ENCODE data around the gene CACNB1. TPM values are rescaled to one million over a fixed set of nuclear protein-coding genes. Genes with fewer than 3 reads are reported as not detected.

CACNB1 gene
- 10 to 100 TPM; 14.9 to 15.5 TPM for total RNA-seq
- polyA plus RNA-seq (2013, experiment 1 of 2): 7.4 TPM
- polyA plus RNA-seq (2013, experiment 2 of 2): 16.2 TPM
- 5.2 to 19.3 (median 10.1) reads per million in 172 experiments for total RNA-seq

DNA sequence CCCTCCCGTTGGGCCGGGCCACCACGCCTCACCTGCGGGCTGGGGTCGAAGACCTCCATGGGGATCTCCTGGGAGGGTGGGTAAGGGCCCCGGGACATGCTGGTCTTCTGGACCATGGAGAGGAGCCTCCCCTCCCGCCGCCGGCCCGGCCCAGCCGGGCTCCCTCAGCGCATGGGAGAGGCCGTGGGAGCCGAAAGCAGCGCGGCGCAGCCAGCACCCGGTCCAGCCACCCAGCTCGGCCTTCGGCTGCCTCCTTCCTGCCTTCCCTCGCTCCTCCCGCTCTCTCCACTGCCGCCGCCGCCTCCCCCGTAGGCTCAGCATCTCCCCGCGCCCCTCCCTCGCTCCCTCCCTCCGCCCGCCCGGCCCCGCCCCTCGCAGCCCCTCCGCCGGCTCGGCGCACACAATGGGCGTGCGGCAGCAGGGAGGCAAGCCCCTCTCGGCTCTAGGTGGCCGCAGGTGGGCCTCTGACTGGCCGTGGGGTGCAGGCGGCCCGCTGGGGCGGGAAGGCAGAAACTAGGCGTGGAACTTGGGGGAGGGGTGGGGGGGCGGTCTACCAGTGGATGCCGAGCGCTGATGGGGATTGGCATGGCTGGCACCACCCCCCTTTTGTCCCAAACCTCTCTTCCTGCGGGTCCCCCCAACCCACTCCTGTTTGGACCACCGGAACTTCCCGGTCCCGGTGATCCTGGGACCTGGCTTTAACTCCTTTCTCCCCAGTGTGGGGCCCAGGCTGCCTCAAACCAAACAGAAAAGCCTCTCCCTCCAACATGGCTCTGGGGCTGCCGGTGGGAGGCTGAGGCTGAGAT lies at the start of gene CACNB1:
CACNB1 (minus strand) TSS at position 290 of the 806 bp plus-strand sequence; CDS start at position 116, 174 bp downstream.
- H3K27ac ChIP-seq (ENCODE audit: low read depth in 1 of 2, low read length in 2 of 2): peak within 1 kb of the TSS; percentile 48 to 63
- H3K36me3 ChIP-seq (ENCODE audit: insufficient read depth, low read length): peaks cover 27% of the 10 kb centered on the region
- Mint-ChIP-seq H3K4me1 (ENCODE audit: low read depth) (peaks cover 65% of the 10 kb centered on the region), H3K36me3 (ENCODE audit: low read depth) (peaks cover 32% of the 10 kb centered on the region), H3K4me3 (peak within 1 kb of the TSS; percentile 90), H3K27me3 (no peaks in the 10 kb centered on the region), H3K9me3 (no peaks in the 10 kb centered on the region), H3K27ac (peak within 1 kb of the TSS; percentile 94)
- POLR2A ChIA-PET: interaction anchor here (0.6 kb wide), 1 partner anchor 344 kb away, joined by 4 read pairs; the partner anchor contains the start of gene RPL23
- no peaks in the 10 kb centered on the region for H3K9me3 ChIP-seq (ENCODE audit: control insufficient read depth in 1 of 2, insufficient read depth in 1 of 2, low read length in 2 of 2)
- no peak for TF ChIP-seq CTCF (IDR thresholded peaks at IDR 0.05)
- peaks cover 81% of the 10 kb centered on the region for H3K4me1 ChIP-seq (ENCODE audit: insufficient read depth, low read length)
- DNase-seq (peak; percentile 25 to 83 (median 62)), ATAC-seq (ENCODE audit: poor library complexity) (peak; percentile 46)
- CTCF ChIA-PET: interaction anchor here (1.3 kb wide), 1 partner anchor 10 kb away, joined by 4 read pairs; no protein-coding TSS in a partner anchor
- intact Hi-C loops (cut with DNase I, micrococcal nuclease): no loop called here
- H3K4me3 ChIP-seq (ENCODE audit: low read length): peak within 1 kb of the TSS; percentile 90
- no peaks in the 10 kb centered on the region for H3K27me3 ChIP-seq (ENCODE audit: control insufficient read depth in 1 of 2, insufficient read depth in 2 of 2, low read length in 2 of 2)

DNA sequence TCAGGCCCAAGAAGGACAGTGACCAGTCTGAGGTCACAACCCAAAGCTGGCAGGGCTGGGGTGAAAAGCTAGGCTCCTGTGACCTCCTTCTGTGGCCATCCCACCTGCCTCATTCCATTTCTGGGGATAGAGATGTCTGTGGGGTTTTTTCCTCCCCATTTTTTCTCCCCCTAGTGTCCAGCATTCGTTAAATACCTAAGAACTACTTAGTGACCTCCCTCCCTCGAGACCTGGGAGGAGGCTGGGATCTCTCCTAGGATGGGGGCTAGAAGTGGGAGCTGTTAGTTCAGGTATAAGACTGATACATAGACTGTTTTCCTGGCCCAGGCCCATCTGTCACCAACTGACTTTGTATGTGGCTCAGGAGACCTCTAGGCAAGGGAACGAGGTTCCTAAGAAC lies 48.8 kb upstream of the CACNB1 start:
- Mint-ChIP-seq H3K27me3 (peaks cover 4% of the 10 kb centered on the region), H3K9me3 (no peaks in the 10 kb centered on the region), H3K4me3 (no peak overlapping the region), H3K36me3 (ENCODE audit: low read depth) (no peaks in the 10 kb centered on the region), H3K4me1 (ENCODE audit: low read depth) (peaks cover 7% of the 10 kb centered on the region), H3K27ac (no peak overlapping the region)
- POLR2A ChIA-PET: interaction anchor here (3.6 kb wide), 1 partner anchor 40 kb away, joined by 49 read pairs; no protein-coding TSS in a partner anchor
- ATAC-seq (ENCODE audit: poor library complexity) (no peak), DNase-seq (no peak)
- intact Hi-C loops (cut with DNase I, micrococcal nuclease): no loop called here
- no peaks in the 10 kb centered on the region for H3K27me3 ChIP-seq (ENCODE audit: control insufficient read depth in 1 of 2, insufficient read depth in 2 of 2, low read length in 2 of 2)
- no peaks in the 10 kb centered on the region for H3K36me3 ChIP-seq (ENCODE audit: insufficient read depth, low read length)
- TF ChIP-seq CTCF (IDR thresholded peaks at IDR 0.05): no peak
- CTCF ChIA-PET: interaction anchor here (3.1 to 6.7 kb wide), 2 partner anchors 12 to 38 kb away, joined by 56 to 122 read pairs; no protein-coding TSS in a partner anchor
- no peaks in the 10 kb centered on the region for H3K9me3 ChIP-seq (ENCODE audit: control insufficient read depth in 1 of 2, insufficient read depth in 1 of 2, low read length in 2 of 2)
- no peak overlapping the region for H3K27ac ChIP-seq (ENCODE audit: low read depth in 1 of 2, low read length in 2 of 2)
- peaks cover 12% of the 10 kb centered on the region for H3K4me1 ChIP-seq (ENCODE audit: insufficient read depth, low read length)
- H3K4me3 ChIP-seq (ENCODE audit: low read length): no peak overlapping the region

DNA sequence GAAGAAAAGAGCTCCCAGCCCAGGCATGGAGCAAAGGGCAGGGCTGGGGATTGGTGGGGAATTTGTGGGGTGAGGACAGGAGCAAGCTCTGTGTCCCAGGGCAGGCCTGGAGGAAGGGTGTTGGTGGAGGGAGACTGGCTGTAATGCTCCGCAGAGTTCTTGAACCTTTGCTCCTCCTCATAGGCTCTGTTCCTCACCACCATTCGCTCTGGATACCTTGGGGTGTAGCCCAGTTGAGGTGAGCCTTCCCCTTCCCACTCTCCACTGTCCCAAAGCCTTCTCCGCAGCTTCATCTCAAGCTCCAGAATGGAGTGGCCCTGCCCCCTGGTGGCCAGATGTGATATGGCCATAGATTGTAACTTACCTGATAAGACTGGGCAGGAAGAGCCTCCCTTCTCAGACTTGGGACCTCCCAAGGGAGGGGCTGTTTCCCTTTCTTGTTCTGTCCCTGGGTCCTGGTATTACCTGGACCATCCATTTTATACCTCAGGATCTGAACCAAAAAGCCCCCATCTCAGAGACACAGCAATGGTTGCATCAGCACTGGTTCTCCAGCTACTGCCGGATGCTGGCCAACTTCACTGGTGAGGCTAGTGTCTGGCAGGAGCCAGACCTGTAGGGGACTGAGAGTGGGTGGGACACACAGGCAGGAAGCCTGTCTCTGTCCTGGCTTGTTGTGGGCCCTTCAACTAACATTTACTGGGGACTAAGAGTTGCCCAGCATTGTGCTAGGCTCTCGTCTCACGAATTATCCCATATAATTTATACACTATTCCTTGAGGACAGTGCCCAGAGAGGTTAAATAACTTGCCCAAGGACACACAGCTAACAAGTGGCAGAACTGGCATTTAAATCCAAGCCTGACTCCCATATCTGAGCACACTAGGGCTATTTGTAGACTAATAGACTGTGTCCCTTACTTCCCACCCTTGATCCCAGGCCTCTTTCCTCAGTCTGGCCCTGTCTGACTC lies 47.4 kb upstream of the CACNB1 start:
- Mint-ChIP-seq H3K36me3 (ENCODE audit: low read depth) (no peaks in the 10 kb centered on the region), H3K27ac (peak overlapping the region; percentile 53), H3K4me3 (peak overlapping the region; percentile 31), H3K27me3 (peaks cover 4% of the 10 kb centered on the region), H3K9me3 (no peaks in the 10 kb centered on the region), H3K4me1 (ENCODE audit: low read depth) (peaks cover 9% of the 10 kb centered on the region)
- no peaks in the 10 kb centered on the region for H3K9me3 ChIP-seq (ENCODE audit: control insufficient read depth in 1 of 2, insufficient read depth in 1 of 2, low read length in 2 of 2)
- POLR2A ChIA-PET: interaction anchor here (0.8 to 3.6 kb wide), 8 partner anchors 9 to 262 kb away, joined by 3 to 49 read pairs (median 4); partner anchors contain the start of gene RPL19
- H3K27me3 ChIP-seq (ENCODE audit: control insufficient read depth in 1 of 2, insufficient read depth in 2 of 2, low read length in 2 of 2): no peaks in the 10 kb centered on the region
- no peaks in the 10 kb centered on the region for H3K36me3 ChIP-seq (ENCODE audit: insufficient read depth, low read length)
- DNase-seq (peak; percentile 78 to 94 (median 85)), ATAC-seq (ENCODE audit: poor library complexity) (peak; percentile 96)
- intact Hi-C loops (cut with DNase I, micrococcal nuclease): loop anchor here (1.0 to 2.0 kb wide), 4 partner anchors 38 to 262 kb away; no protein-coding TSS in a partner anchor
- peaks cover 15% of the 10 kb centered on the region for H3K4me1 ChIP-seq (ENCODE audit: insufficient read depth, low read length)
- H3K27ac ChIP-seq (ENCODE audit: low read depth in 1 of 2, low read length in 2 of 2): no peak overlapping the region
- TF ChIP-seq CTCF (IDR thresholded peaks at IDR 0.05): peak; percentile 94
- CTCF ChIA-PET: interaction anchor here (0.5 to 6.7 kb wide), 16 partner anchors 11 to 374 kb away, joined by 3 to 122 read pairs (median 4); partner anchors contain the start of gene ARL5C
- no peak overlapping the region for H3K4me3 ChIP-seq (ENCODE audit: low read length)

Measured in CD4-positive, alpha-beta T cell (primary cell).